DND-41 (cell line): ENCODE results near the gene SHFL.

Experiments used
- CTCF ChIP-seq: IDR thresholded peaks from 2 replicates; pipeline ENCODE4 v1.5.1; 2012; ENCODE audit warnings: borderline replicate concordance, low read length, moderate library complexity, mild to moderate bottlenecking; ENCODE audit not compliant: poor library complexity, severe bottlenecking; ENCODE audit errors: extremely low read depth
- EZH2 ChIP-seq: IDR thresholded peaks from 3 replicates; pipeline ENCODE4 v1.6.1; 2012; ENCODE audit warnings: borderline replicate concordance, low read depth, mild to moderate bottlenecking, moderate library complexity, low read length, inconsistent platforms; ENCODE audit not compliant: severe bottlenecking

DNA sequence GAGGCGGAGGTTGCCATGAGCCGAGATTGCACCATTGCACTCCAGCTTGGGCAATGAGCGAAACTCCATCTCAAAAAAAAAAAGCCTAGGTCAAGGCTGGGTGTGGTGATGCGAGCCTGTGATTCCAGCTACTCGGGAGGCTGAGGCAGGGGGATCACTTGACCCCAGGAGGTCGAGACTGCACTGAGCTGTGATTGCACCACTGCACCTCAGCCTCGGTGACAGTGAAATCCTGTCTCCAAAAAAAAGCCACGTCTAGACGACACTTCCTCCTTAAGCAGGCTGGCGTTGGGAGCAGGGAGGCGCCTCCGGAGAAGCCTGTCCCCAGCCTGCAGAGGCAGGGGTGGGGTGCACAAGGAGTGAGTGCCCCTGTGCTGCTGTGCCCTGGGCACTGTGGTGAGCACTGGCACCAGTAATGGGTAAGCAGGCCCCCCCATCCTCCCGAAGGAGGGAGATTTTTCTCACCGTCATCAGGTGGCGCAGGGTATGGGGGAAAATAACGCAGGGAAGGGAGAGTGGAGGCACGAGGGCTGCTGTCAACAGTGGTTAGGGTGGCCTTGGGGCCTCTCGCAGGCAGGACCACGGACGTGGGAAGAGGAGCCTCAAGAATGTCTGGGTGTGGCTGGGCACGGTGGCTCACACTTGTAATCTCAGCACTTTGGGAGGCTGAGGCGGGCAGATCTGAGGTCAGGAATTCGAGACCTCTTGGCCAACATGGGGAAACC, 26.1 kb downstream of the SHFL start:
- TF ChIP-seq CTCF: no peak
- no peak for TF ChIP-seq EZH2
